ENCODE data around the gene ZNF718. TPM values are rescaled to one million over a fixed set of nuclear protein-coding genes. Genes with fewer than 3 reads are reported as not detected.

The ZNF718 gene
- polyA plus RNA-seq, 1 donor from 2014 or later: 11.4 TPM

- Histone ChIP-seq H3F3A (ENCODE audit: insufficient read depth, low read length, poor library complexity, severe bottlenecking) (no peaks in the 10 kb centered on the region), H3K36me3 (ENCODE audit: insufficient read depth, low read length) (no peaks in the 10 kb centered on the region), H3K79me2 (replicated peaks; ENCODE audit: insufficient read depth, low read length) (no peaks in the 10 kb centered on the region), H3K4me2 (ENCODE audit: low read length) (no peak overlapping the region), H3K4me3 (ENCODE audit: low read length) (no peak overlapping the region), H3K9ac (ENCODE audit: low read length) (no peak overlapping the region), H3K27me3 (ENCODE audit: insufficient read depth, low read depth, low read length) (peaks cover 17% of the 10 kb centered on the region), H3K9me2 (ENCODE audit: insufficient read depth, low read length) (no peaks in the 10 kb centered on the region), H3K27ac (ENCODE audit: low read length) (no peak overlapping the region), H2AFZ (ENCODE audit: low read depth, low read length) (no peak overlapping the region), H4K20me1 (ENCODE audit: insufficient read depth) (no peaks in the 10 kb centered on the region), H3K9me3 (ENCODE audit: low read length) (peaks cover 5% of the 10 kb centered on the region)
- TF ChIP-seq CTCF (IDR thresholded peaks at IDR 0.05; ENCODE audit: poor library complexity, severe bottlenecking): no peak
- no peak for TF ChIP-seq RAD21 (conservative IDR thresholded peaks at IDR 0.05)
- TF ChIP-seq POLR2AphosphoS5 (IDR thresholded peaks at IDR 0.05): no peak
- TF ChIP-seq, protein P1, sequence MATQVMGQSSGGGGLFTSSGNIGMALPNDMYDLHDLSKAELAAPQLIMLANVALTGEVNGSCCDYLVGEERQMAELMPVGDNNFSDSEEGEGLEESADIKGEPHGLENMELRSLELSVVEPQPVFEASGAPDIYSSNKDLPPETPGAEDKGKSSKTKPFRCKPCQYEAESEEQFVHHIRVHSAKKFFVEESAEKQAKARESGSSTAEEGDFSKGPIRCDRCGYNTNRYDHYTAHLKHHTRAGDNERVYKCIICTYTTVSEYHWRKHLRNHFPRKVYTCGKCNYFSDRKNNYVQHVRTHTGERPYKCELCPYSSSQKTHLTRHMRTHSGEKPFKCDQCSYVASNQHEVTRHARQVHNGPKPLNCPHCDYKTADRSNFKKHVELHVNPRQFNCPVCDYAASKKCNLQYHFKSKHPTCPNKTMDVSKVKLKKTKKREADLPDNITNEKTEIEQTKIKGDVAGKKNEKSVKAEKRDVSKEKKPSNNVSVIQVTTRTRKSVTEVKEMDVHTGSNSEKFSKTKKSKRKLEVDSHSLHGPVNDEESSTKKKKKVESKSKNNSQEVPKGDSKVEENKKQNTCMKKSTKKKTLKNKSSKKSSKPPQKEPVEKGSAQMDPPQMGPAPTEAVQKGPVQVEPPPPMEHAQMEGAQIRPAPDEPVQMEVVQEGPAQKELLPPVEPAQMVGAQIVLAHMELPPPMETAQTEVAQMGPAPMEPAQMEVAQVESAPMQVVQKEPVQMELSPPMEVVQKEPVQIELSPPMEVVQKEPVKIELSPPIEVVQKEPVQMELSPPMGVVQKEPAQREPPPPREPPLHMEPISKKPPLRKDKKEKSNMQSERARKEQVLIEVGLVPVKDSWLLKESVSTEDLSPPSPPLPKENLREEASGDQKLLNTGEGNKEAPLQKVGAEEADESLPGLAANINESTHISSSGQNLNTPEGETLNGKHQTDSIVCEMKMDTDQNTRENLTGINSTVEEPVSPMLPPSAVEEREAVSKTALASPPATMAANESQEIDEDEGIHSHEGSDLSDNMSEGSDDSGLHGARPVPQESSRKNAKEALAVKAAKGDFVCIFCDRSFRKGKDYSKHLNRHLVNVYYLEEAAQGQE (IDR thresholded peaks at IDR 0.05; ENCODE audit: borderline replicate concordance): no peak
- TF ChIP-seq EZH2 (IDR thresholded peaks at IDR 0.05; ENCODE audit: borderline replicate concordance, insufficient read depth, low read length, poor library complexity, severe bottlenecking): no peak
- no peak for TF ChIP-seq SMC3 (conservative IDR thresholded peaks at IDR 0.05; ENCODE audit: poor library complexity)
- TF ChIP-seq MXI1 (conservative IDR thresholded peaks at IDR 0.05; ENCODE audit: poor library complexity, severe bottlenecking): no peak
- no peak for TF ChIP-seq EP300 (conservative IDR thresholded peaks at IDR 0.05; ENCODE audit: poor library complexity, severe bottlenecking)
- TF ChIP-seq TAF1 (IDR thresholded peaks at IDR 0.05; ENCODE audit: low read depth): no peak
Observed at GRCh38 chr4:112771-113170, 11.5 kb upstream of the ZNF718 start.

DNA sequence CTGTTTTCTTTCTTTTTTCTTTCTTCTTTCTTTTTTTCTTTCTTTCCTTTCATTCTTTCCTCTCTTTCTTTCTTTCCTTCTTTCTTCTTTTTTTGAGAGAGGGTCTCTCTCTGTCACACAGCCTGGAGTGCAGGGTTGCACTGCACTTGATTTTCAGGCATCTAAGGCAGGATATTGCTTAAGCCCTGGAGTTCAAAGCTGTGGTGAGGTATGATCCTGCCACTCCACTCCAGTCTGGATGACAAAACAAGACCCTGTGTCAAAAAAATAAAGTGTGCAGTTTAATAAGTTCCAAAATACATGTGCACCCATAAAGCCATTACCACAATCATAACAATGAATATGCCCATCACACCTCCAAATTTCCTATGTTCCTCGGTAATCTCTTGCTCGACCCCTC lies 10.6 kb upstream of the ZNF718 start:
- no peak for TF ChIP-seq CTCF (IDR thresholded peaks at IDR 0.05; ENCODE audit: poor library complexity, severe bottlenecking)
- no peak for TF ChIP-seq MXI1 (conservative IDR thresholded peaks at IDR 0.05; ENCODE audit: poor library complexity, severe bottlenecking)
- no peak for TF ChIP-seq SMC3 (conservative IDR thresholded peaks at IDR 0.05; ENCODE audit: poor library complexity)
- TF ChIP-seq TAF1 (IDR thresholded peaks at IDR 0.05; ENCODE audit: low read depth): no peak
- TF ChIP-seq, protein P1 (IDR thresholded peaks at IDR 0.05; ENCODE audit: borderline replicate concordance): no peak
- no peak for TF ChIP-seq RAD21 (conservative IDR thresholded peaks at IDR 0.05)
- no peak for TF ChIP-seq EP300 (conservative IDR thresholded peaks at IDR 0.05; ENCODE audit: poor library complexity, severe bottlenecking)
- TF ChIP-seq POLR2AphosphoS5 (IDR thresholded peaks at IDR 0.05): no peak
- TF ChIP-seq EZH2 (IDR thresholded peaks at IDR 0.05; ENCODE audit: borderline replicate concordance, insufficient read depth, low read length, poor library complexity, severe bottlenecking): no peak
- H3K79me2 ChIP-seq (replicated peaks; ENCODE audit: insufficient read depth, low read length): no peaks in the 10 kb centered on the region
- H3K27ac ChIP-seq (ENCODE audit: low read length): no peak overlapping the region
- H2AFZ ChIP-seq (ENCODE audit: low read depth, low read length): no peak overlapping the region
- no peak overlapping the region for H3K4me2 ChIP-seq (ENCODE audit: low read length)
- H3F3A ChIP-seq (ENCODE audit: insufficient read depth, low read length, poor library complexity, severe bottlenecking): no peaks in the 10 kb centered on the region
- H3K9me2 ChIP-seq (ENCODE audit: insufficient read depth, low read length): no peaks in the 10 kb centered on the region
- H3K4me3 ChIP-seq (ENCODE audit: low read length): no peak overlapping the region
- H3K27me3 ChIP-seq (ENCODE audit: insufficient read depth, low read depth, low read length): peaks cover 7% of the 10 kb centered on the region
- H3K36me3 ChIP-seq (ENCODE audit: insufficient read depth, low read length): no peaks in the 10 kb centered on the region
- H3K9me3 ChIP-seq (ENCODE audit: low read length): no peaks in the 10 kb centered on the region
- H3K9ac ChIP-seq (ENCODE audit: low read length): no peak overlapping the region
- H4K20me1 ChIP-seq (ENCODE audit: insufficient read depth): no peaks in the 10 kb centered on the region
